Measurements from ENCODE around the gene KLRF2. TPM values are rescaled to one million over a fixed set of nuclear protein-coding genes. Genes with fewer than 3 reads are reported as not detected.

Gene KLRF2
- polyA plus RNA-seq, 1 experiment = not detected

- Histone ChIP-seq H3K4me3 (ENCODE audit: low read depth, low read length) (no peak overlapping the region), H3K27me3 (ENCODE audit: control insufficient read depth, insufficient read depth, low read length) (no peaks in the 10 kb centered on the region), H3K36me3 (ENCODE audit: control insufficient read depth, insufficient read depth, low read length) (no peaks in the 10 kb centered on the region)
- ChIA-PET CTCF (no interaction called here), POLR2A (no interaction called here)
- no peak for DNase-seq (ENCODE audit: low read depth)
- no peak for TF ChIP-seq CTCF (IDR thresholded peaks at IDR 0.05; ENCODE audit: insufficient read depth, low read depth, low read length)
Measured at GRCh38 chr12:9909724-9910123, 28.4 kb downstream of the KLRF2 start.

DNA sequence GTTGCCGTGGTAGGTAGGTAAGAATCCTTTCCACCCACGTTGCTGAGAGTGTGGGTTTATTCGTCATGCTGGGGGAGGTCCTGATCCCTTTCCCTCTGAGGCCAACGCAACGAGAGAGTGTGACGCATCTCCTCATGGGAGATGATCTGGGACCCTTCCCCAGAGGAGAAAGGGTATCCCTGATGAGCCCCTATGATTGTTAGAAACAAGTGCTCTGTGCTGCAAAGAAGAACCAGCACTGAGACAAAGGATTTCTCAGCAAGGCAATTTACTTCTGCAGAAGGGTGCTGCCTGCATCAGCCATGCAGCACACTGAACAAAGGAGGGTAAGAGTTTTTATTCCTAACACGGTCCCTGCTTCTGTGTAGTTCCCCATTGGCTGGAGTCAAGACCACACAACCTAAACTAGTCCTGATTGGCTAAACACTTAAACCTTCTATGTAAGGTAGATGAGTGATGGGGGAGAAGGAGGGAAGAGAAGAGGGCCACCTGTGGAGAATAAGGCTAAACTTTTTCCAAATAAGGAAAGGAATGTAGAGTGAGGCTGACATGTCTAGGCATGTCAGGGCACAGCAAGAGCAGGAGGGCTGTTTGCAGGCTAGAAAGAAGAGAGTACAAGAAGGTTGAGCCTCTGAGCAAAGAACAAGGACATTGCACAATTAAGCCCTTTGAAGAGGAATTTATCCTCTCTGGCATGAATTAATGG lies 29.6 kb downstream of the KLRF2 start:
- no peak for DNase-seq (ENCODE audit: low read depth)
- Histone ChIP-seq H3K36me3 (ENCODE audit: control insufficient read depth, insufficient read depth, low read length) (no peaks in the 10 kb centered on the region), H3K27me3 (ENCODE audit: control insufficient read depth, insufficient read depth, low read length) (no peaks in the 10 kb centered on the region), H3K4me3 (ENCODE audit: low read depth, low read length) (no peak overlapping the region)
- ChIA-PET CTCF (interaction anchor here (0.7 to 1.7 kb wide), 2 partner anchors 97 to 163 kb away, joined by 3 to 5 read pairs; no protein-coding TSS in a partner anchor), POLR2A (no interaction called here)
- no peak for TF ChIP-seq CTCF (IDR thresholded peaks at IDR 0.05; ENCODE audit: insufficient read depth, low read depth, low read length)

- H3K4me3 ChIP-seq (ENCODE audit: low read depth, low read length) = no peak overlapping the region
- CTCF ChIA-PET = interaction anchor here (0.7 to 1.7 kb wide), 2 partner anchors 97 to 164 kb away, joined by 3 to 5 read pairs; no protein-coding TSS in a partner anchor
- DNase-seq (ENCODE audit: low read depth) = no peak
- TF ChIP-seq CTCF (IDR thresholded peaks at IDR 0.05; ENCODE audit: insufficient read depth, low read depth, low read length) = no peak
- POLR2A ChIA-PET = no interaction called here
- no peaks in the 10 kb centered on the region for H3K36me3 ChIP-seq (ENCODE audit: control insufficient read depth, insufficient read depth, low read length)
- H3K27me3 ChIP-seq (ENCODE audit: control insufficient read depth, insufficient read depth, low read length) = no peaks in the 10 kb centered on the region
Measured at GRCh38 chr12:9911708-9912107, 30.4 kb downstream of the KLRF2 start.

DNA sequence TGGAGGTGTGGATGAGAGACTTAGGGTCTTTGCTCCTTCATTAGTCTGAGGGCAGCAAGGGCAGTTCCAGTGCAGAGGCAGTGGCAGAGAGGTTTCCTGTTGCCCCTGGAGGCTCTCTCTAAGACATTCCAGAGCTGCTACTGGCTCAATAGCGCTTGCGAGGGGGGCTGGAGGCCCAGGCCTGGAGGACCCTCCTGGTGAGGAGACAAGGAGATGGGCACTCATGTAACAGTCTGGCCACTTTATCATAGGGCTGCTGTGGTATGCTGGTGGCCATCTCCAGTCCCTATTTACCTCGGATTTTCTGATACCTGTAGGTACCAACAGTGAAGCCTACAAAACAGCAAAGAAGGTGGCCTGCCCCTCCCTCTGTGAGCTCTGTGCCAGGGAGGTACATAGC lies 38.2 kb downstream of the KLRF2 start:
- ChIA-PET POLR2A (no interaction called here), CTCF (interaction anchor here (1.9 kb wide), 1 partner anchor 105 kb away, joined by 8 read pairs; no protein-coding TSS in a partner anchor)
- Histone ChIP-seq H3K4me3 (ENCODE audit: low read depth, low read length) (no peak overlapping the region), H3K36me3 (ENCODE audit: control insufficient read depth, insufficient read depth, low read length) (no peaks in the 10 kb centered on the region), H3K27me3 (ENCODE audit: control insufficient read depth, insufficient read depth, low read length) (no peaks in the 10 kb centered on the region; the same call in 1 of the 2 replicates)
- no peak for TF ChIP-seq CTCF (IDR thresholded peaks at IDR 0.05; ENCODE audit: insufficient read depth, low read depth, low read length)
- DNase-seq (ENCODE audit: low read depth) = no peak

GRCh38 chr12:9920451-9920850 lies 39.2 kb downstream of the KLRF2 start:
- POLR2A ChIA-PET = no interaction called here
- Histone ChIP-seq H3K27me3 (ENCODE audit: control insufficient read depth, insufficient read depth, low read length) (no peaks in the 10 kb centered on the region; the same call in 1 of the 2 replicates), H3K36me3 (ENCODE audit: control insufficient read depth, insufficient read depth, low read length) (no peaks in the 10 kb centered on the region), H3K4me3 (ENCODE audit: low read depth, low read length) (no peak overlapping the region)
- TF ChIP-seq CTCF (IDR thresholded peaks at IDR 0.05; ENCODE audit: insufficient read depth, low read depth, low read length) = no peak
- CTCF ChIA-PET = interaction anchor here (2.9 kb wide), 1 partner anchor 170 kb away, joined by 20 read pairs; no protein-coding TSS in a partner anchor
- DNase-seq (ENCODE audit: low read depth) = no peak
